ENCODE results near the gene LRCOL1. TPM values are rescaled to one million over a fixed set of nuclear protein-coding genes. Genes with fewer than 3 reads are reported as not detected.
A peak's percentile ranks its signal among the peaks of the same experiment; 100 is the strongest.

The LRCOL1 gene
- total and polyA plus RNA-seq, 2 of the 13 experiments (the other 11 are each of a cell fraction or from before 2014, with no cell fraction given): not detected

DNA sequence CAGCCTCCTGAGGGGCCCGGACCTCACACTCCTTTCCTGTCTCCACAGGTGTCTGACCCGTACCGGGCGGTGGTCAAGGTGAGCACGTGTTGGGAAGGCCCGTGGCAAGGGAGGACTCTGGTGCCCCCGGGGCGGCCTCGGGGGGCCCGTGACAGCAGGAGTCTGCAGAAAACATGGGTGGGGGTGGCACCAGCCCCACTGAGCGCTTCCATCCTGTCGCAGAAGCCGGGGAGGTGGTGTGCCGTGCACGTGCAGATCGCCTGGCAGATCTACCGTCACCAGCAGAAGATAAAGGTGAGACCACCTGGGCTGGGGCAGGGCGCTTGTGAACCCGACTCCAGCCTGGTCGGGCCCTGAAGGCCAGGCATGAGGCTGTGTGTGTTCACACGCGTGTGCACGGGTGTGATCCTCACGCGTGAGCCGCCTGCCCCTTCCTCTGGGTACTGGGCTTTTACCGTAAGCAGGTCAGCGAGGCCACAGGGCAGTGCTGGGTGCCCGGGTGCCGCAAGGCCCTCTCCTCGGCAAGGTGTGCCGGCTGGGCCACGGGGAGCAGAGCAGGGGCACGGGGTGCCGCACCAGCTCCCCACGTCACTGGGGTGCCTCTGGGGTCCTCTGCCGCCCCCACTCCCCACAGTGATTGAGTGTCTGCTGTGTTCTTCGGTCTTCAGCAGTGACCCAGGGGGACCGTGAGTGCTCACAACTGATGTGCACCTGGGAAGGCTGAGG lies 35.9 kb downstream of the LRCOL1 start:
- in situ Hi-C loops (cut with HindIII; ENCODE audit: extremely low pct_ligation_motif_present, low pct_unique_long_range_greater_than_20kb): no loop called here
- 95% methylated on average over 21 of the region's 39 CpGs for WGBS (ENCODE audit: low lambda C conversion rate)
- intact Hi-C loops (cut with micrococcal nuclease; ENCODE audit: unreplicated experiment): no loop called here
- Histone ChIP-seq H2AFZ (ENCODE audit: low read length) (no peak overlapping the region), H3K27me3 (ENCODE audit: control insufficient read depth in 1 of 2, insufficient read depth in 2 of 2, low read length in 2 of 2) (no peaks in the 10 kb centered on the region), H3K4me3 (replicated peaks in 1 of 3; ENCODE audit: insufficient read depth in 1 of 3, low read depth in 2 of 3, low read length in 3 of 3) (no peak overlapping the region), H3K79me2 (ENCODE audit: insufficient read depth, low read length) (no peaks in the 10 kb centered on the region), H4K20me1 (ENCODE audit: insufficient read depth, low read length) (no peaks in the 10 kb centered on the region), H3K9me3 (ENCODE audit: low read length) (no peaks in the 10 kb centered on the region), H3K9ac (ENCODE audit: insufficient read depth, low read depth, low read length) (no peak overlapping the region), H3K4me2 (ENCODE audit: low read depth, low read length) (no peak overlapping the region), H3K27ac (ENCODE audit: extremely low read length, insufficient read depth, low read length) (no peak overlapping the region), H3K4me1 (ENCODE audit: insufficient read depth, low read length) (no peaks in the 10 kb centered on the region), H3K36me3 (replicated peaks in 1 of 2; ENCODE audit: control insufficient read depth in 1 of 2, insufficient read depth in 2 of 2, low read length in 2 of 2) (peaks cover 3 to 8% of the 10 kb centered on the region in 2 experiments; a peak in 2 of 5 replicates)
- FAIRE-seq: no peak
- ChIA-PET POLR2A (no interaction called here), CTCF (ENCODE audit: low intra/inter-chr PET ratio, low total read pairs) (no interaction called here)
- TF ChIP-seq AGO2 (optimal IDR thresholded peaks at IDR 0.05; ENCODE audit: low read depth, low read length) (peak; percentile 38), GRHL1 (CRISPR knock-in tag; conservative IDR thresholded peaks at IDR 0.05) (no peak), ZNF256 (CRISPR knock-in tag; conservative IDR thresholded peaks at IDR 0.05) (no peak)
- TF ChIP-seq, protein P1, sequence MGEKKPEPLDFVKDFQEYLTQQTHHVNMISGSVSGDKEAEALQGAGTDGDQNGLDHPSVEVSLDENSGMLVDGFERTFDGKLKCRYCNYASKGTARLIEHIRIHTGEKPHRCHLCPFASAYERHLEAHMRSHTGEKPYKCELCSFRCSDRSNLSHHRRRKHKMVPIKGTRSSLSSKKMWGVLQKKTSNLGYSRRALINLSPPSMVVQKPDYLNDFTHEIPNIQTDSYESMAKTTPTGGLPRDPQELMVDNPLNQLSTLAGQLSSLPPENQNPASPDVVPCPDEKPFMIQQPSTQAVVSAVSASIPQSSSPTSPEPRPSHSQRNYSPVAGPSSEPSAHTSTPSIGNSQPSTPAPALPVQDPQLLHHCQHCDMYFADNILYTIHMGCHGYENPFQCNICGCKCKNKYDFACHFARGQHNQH (CRISPR knock-in tag; IDR thresholded peaks at IDR 0.05): no peak
- DNase-seq (ENCODE audit: low spot score): no peak
- no TSS peak for BruUV-seq (replicated peaks)
- ATAC-seq: no peak

Data from HepG2 (cell line).